HG03571 (cell line): ENCODE results near the gene SCNN1A.

ENCODE experiments used
- ATAC-seq: cut with Tn5 transposase; IDR thresholded peaks from one replicate; pipeline ENCODE4 v1.9.1; 2021; ENCODE audit not compliant: unreplicated experiment

The SCNN1A gene

GRCh38 chr12:6369916-6370575, 5.3 kb downstream of the SCNN1A start:
- ATAC-seq, result no peak

- ATAC-seq, result no peak
These were observed 6.3 kb downstream of the SCNN1A start for GRCh38 chr12:6368906-6369525.

GRCh38 chr12:6367969-6368892, 7.1 kb downstream of the SCNN1A start:
- ATAC-seq, result no peak

GRCh38 chr12:6367065-6367968, 8.0 kb downstream of the SCNN1A start:
- peak; percentile 62 for ATAC-seq

- no peak for ATAC-seq
These were observed 11.4 kb downstream of the SCNN1A start for GRCh38 chr12:6364044-6364374.

- ATAC-seq, result no peak
These were observed 11.9 kb downstream of the SCNN1A start for GRCh38 chr12:6363330-6364043.

GRCh38 chr12:6363010-6363329, 12.4 kb downstream of the SCNN1A start:
- no peak for ATAC-seq

GRCh38 chr12:6362403-6362802, 13.0 kb downstream of the SCNN1A start:
- ATAC-seq, result no peak

GRCh38 chr12:6361834-6362233, 13.5 kb downstream of the SCNN1A start:
- no peak for ATAC-seq

GRCh38 chr12:6360578-6361490, 14.5 kb downstream of the SCNN1A start:
- no peak for ATAC-seq

- ATAC-seq, result no peak
These were observed 15.2 kb downstream of the SCNN1A start for GRCh38 chr12:6360080-6360571.

GRCh38 chr12:6358881-6359280, 16.5 kb downstream of the SCNN1A start:
- ATAC-seq, result no peak

- ATAC-seq, result no peak
These were observed 19.0 kb downstream of the SCNN1A start for GRCh38 chr12:6356374-6356820.

- ATAC-seq, result no peak
These were observed 19.6 kb downstream of the SCNN1A start for GRCh38 chr12:6355491-6356373.

GRCh38 chr12:6354495-6355393, 20.6 kb downstream of the SCNN1A start:
- ATAC-seq, result no peak

- ATAC-seq, result no peak
These were observed 22.9 kb downstream of the SCNN1A start for GRCh38 chr12:6352193-6353173.
